Psoas muscle (tissue), 8 donors: ENCODE results near the gene PTGIR. TPM values are rescaled to one million over a fixed set of nuclear protein-coding genes. Genes with fewer than 3 reads are reported as not detected.
A peak's percentile ranks its signal among the peaks of the same experiment; 100 is the strongest.

Experiments used
- ATAC-seq, 4 donors: fragments of 200-7000 bp; cut with Tn5 transposase; one replicate each; pipeline ENCODE4 v1.9.1; 2020; ENCODE audit warnings: moderate library complexity in 3 of 4, mild to moderate bottlenecking in 2 of 4
- DNase-seq, 2 donors: peaks; one replicate each; pipeline ENCODE4 v3.0.0-alpha.2; 2020
- H3K27ac ChIP-seq: fragments of 200-600 bp; one replicate; pipeline ENCODE4 v1.8.0; 2022
- H3K27me3 ChIP-seq, 3 donors: fragments of 200-600 bp in 1 of 3; one replicate each; pipeline versions ENCODE4 v1.6.1 to v1.8.0; 2013 to 2022; ENCODE audit warnings: low read length in 2 of 3, mild to moderate bottlenecking in 2 of 3, moderate library complexity in 1 of 3; ENCODE audit not compliant: insufficient read depth in 3 of 3
- H3K36me3 ChIP-seq, 2 donors: fragments of 200-600 bp in 1 of 2; one replicate each; pipeline versions ENCODE4 v1.6.1 to v1.8.0; 2013 to 2022; ENCODE audit warnings: low read depth in 1 of 2, mild to moderate bottlenecking in 1 of 2, moderate library complexity in 1 of 2; ENCODE audit not compliant: insufficient read depth in 1 of 2
- H3K4me1 ChIP-seq: fragments of 200-600 bp; one replicate; pipeline ENCODE4 v1.8.0; 2022
- H3K4me3 ChIP-seq: fragments of 200-600 bp; one replicate; pipeline ENCODE4 v1.8.0; 2022; ENCODE audit warnings: mild to moderate bottlenecking
- H3K9me3 ChIP-seq: fragments of 200-600 bp; one replicate; pipeline ENCODE4 v1.8.0; 2022
- CTCF ChIP-seq: fragments of 200-600 bp; IDR thresholded peaks from one replicate; pipeline ENCODE4 v1.8.0; 2022; ENCODE audit warnings: antibody characterized with exemption
- WGBS, 3 donors: extraction: QIAGEN DNeasy Blood & Tissue Kit; methylation state at CpG; one replicate each; pipeline versions ENCODE4 v1.1.6 to v1.1.7; 2013; 5-methylcytosine and 5-hydroxymethylcytosine counted together
- intact Hi-C, 2 donors: fragments of 100-400 bp; cut with DNase I; formaldehyde crosslinking; loops; one replicate each; pipeline versions ENCODE4 v1.11.0 to v1.14.2; 2022
- polyA plus RNA-seq, 3 donors: library from polyadenylated mRNA; stranded (reverse); fragments of 200-250 nt; gene quantifications; one replicate each; pipeline ENCODE4 v1.2.3, GENCODE V29; 2013
- total RNA-seq, 4 donors: library from RNA; stranded (reverse); fragmentation: NEBNext Ultra II Directional in 2 of 4; extraction: Animal tissue kit (Norgen Biotek cat#: 25700) in 2 of 4; gene quantifications; one replicate each; pipeline versions ENCODE4 v1.2.1 to v1.2.4, GENCODE V29; 2021 to 2023
- donor health status: healthy with polysubstance abuse.
- donor health status: DM: no; HTN: no; CAD: no; lungs with moderate emphysema.
- donor health status: Bipolar disorder and iron deficiency.
- donor health status: healthy.
- donor health status: DM: yes; HTN: yes; CAD: no.
- donor health status: DM: no; HTN: no; CAD: no.
- donor health status: DM: no; HTN: no; CAD: no.
- donor health status: DM: yes; HTN: yes; CAD: no.

The PTGIR gene
- total and polyA plus RNA-seq, 7 donors = 0.74 to 7.0 (median 1.2) TPM

DNA sequence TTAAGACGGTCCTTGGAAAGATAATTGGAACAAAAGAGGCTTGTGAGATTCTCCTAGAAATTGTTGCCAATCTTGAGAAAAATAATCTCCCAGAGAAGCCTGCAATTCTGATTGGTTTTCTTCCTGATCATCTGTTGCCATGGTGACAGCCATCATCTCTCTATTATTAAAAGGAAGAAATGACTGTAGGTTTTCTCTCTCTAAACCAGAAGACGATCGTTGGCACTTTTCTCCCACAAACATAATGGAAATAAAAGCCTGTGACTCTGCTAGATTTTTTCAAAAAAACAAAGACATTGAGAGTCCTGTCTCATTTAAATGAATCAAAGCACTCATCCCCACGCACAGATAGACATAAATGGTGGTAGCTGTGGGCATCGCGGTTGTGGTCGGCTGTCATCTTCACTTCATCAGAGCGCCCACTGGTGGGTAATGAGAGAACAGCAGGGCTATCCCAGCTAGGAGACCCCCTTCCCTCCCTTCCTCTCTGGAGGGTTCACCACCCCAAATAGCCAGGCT lies 45.5 kb downstream of the PTGIR start:
- DNase-seq (no peak), ATAC-seq (no peak)
- 27 to 56% (median 44%) methylated on average over 8 of the region's 8 CpGs for WGBS, 3 donors
- H3K4me3 ChIP-seq = no peak overlapping the region
- no peaks in the 10 kb centered on the region for H3K9me3 ChIP-seq
- intact Hi-C loops = no loop called here
- H3K36me3 ChIP-seq = no peaks in the 10 kb centered on the region
- H3K27me3 ChIP-seq = no peaks in the 10 kb centered on the region
- peak; percentile 20 for TF ChIP-seq CTCF
- no peaks in the 10 kb centered on the region for H3K4me1 ChIP-seq
- H3K27ac ChIP-seq = no peak overlapping the region

GRCh38 chr19:46578450-46578849 lies 46.4 kb downstream of the PTGIR start:
- Histone ChIP-seq H3K27ac (no peak overlapping the region), H3K36me3 (no peaks in the 10 kb centered on the region), H3K9me3 (no peaks in the 10 kb centered on the region), H3K27me3 (no peaks in the 10 kb centered on the region), H3K4me3 (no peak overlapping the region), H3K4me1 (no peaks in the 10 kb centered on the region)
- no peak for DNase-seq
- TF ChIP-seq CTCF = no peak
- WGBS, 3 donors = 96 to 98% (median 97%) methylated on average over 4 of the region's 4 CpGs
- no peak for ATAC-seq
- intact Hi-C loops = no loop called here

DNA sequence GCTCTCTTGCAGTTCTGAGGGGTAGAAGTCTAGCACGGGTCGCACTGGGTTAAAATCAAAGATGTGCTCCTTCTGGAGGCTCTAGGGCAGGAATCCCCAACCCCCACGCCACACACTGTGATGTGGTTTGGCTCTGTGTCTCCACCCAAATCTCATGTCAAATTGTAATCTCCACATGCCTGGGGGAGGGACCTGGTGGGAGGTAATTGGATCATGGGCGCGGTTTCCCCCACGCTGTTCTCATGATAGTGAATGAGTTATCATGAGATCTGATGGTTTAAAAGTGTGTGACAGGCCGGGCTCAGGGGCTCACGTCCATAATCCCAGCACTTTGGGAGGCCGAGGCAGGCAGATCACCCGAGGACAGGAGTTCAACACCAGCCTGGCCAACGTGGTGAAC lies 50.4 kb downstream of the PTGIR start:
- intact Hi-C loops = no loop called here
- WGBS, 3 donors = 59 to 66% (median 64%) methylated on average over 11 of the region's 11 CpGs
- Histone ChIP-seq H3K9me3 (no peaks in the 10 kb centered on the region), H3K4me1 (no peaks in the 10 kb centered on the region), H3K27me3 (no peaks in the 10 kb centered on the region), H3K27ac (no peak overlapping the region), H3K36me3 (no peaks in the 10 kb centered on the region), H3K4me3 (no peak overlapping the region)
- DNase-seq (no peak), ATAC-seq (no peak)
- no peak for TF ChIP-seq CTCF

GRCh38 chr19:46573679-46574498 lies 51.0 kb downstream of the PTGIR start:
- H3K4me3 ChIP-seq = no peak overlapping the region
- no peak for TF ChIP-seq CTCF
- intact Hi-C loops = no loop called here

More at GRCh38 chr19:46573679-46574498, 51.0 kb downstream of the PTGIR start:
- Histone ChIP-seq H3K4me1 (no peaks in the 10 kb centered on the region), H3K9me3 (no peaks in the 10 kb centered on the region), H3K27ac (no peak overlapping the region), H3K36me3 (no peaks in the 10 kb centered on the region), H3K27me3 (no peaks in the 10 kb centered on the region)
- DNase-seq (no peak), ATAC-seq (no peak)
- WGBS, 3 donors = 73 to 79% (median 78%) methylated on average over 8 of the region's 8 CpGs
